ENCODE data around the gene LCE2D.

DNA sequence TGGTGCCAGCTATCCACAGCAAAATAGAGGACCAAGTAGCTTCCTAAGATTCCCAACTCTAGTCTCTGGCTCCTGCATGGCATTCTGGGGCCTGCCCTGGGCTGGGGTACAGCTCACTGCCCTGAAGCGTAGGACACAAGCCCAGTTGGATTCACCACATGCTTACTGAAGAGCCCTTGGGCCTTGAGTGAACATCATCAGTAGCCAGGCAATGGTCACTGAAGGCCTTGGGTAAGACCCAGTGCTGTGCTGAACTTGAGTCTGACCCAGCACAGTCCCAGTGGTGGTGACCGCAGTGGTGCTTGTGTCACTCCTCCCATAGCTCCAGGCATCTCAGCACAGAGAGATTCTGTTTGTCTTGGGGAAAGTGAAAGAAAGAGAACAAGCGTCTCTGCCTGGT lies 32.6 kb upstream of the LCE2D start:
- TF ChIP-seq CTCF (IDR thresholded peaks at IDR 0.05): no peak
- TF ChIP-seq EZH2 (IDR thresholded peaks at IDR 0.05; ENCODE audit: borderline replicate concordance, insufficient read depth, low read depth, low read length, poor library complexity, severe bottlenecking): no peak
